OCI-LY3 (cell line): Measurements from ENCODE around the gene SEMA3C.

Experiments used
- H2AFZ ChIP-seq: fragments of 200-600, 300-600 bp; shearing (Covaris generic); 2 replicates; pipeline ENCODE4 v1.6.0; 2014; ENCODE audit warnings: antibody characterized with exemption, low read depth, low read length
- H3K27ac ChIP-seq: fragments of 200-600, 300-600 bp; sonication (generic); 2 replicates; pipeline ENCODE4 v1.5.1; 2014; ENCODE audit warnings: mild to moderate bottlenecking, low read length, moderate library complexity, mixed read lengths
- H3K27me3 ChIP-seq: fragments of 200-600, 300-600 bp; sonication (generic); 2 replicates; pipeline ENCODE4 v1.6.1; 2014; ENCODE audit warnings: low read depth, low read length, mixed read lengths
- H3K36me3 ChIP-seq: fragments of 200-600, 300-600 bp; sonication (generic); replicated peaks from 2 replicates; pipeline ENCODE3; 2014; ENCODE audit warnings: low read depth, low read length, mixed read lengths
- H3K4me1 ChIP-seq: fragments of 300-600, 200-600 bp; sonication (generic); 2 replicates; pipeline ENCODE4 v1.6.1; 2014; ENCODE audit warnings: low read length, mixed read lengths
- H3K4me2 ChIP-seq: fragments of 200-600, 300-600 bp; sonication (generic); 2 replicates; pipeline ENCODE4 v1.6.1; 2014; ENCODE audit warnings: low read length, mixed read lengths
- H3K4me3 ChIP-seq: fragments of 300-600, 200-600 bp; sonication (generic); 2 replicates; pipeline ENCODE4 v1.5.1; 2014; ENCODE audit warnings: antibody characterized with exemption, mild to moderate bottlenecking, low read length, moderate library complexity
- H3K79me2 ChIP-seq: fragments of 300-600, 200-600 bp; shearing (Covaris generic); 2 replicates; pipeline ENCODE4 v1.6.1; 2014; ENCODE audit warnings: mild to moderate bottlenecking, low read length, mixed read lengths
- H3K9ac ChIP-seq: fragments of 300-600, 200-600 bp; shearing (Covaris generic); 2 replicates; pipeline ENCODE4 v1.6.0; 2014; ENCODE audit warnings: mild to moderate bottlenecking, low read length, moderate library complexity
- H3K9me3 ChIP-seq: fragments of 200-600, 300-600 bp; shearing (Covaris generic); 2 replicates; pipeline ENCODE4 v1.6.1; 2014; ENCODE audit warnings: low read length, mixed read lengths; ENCODE audit not compliant: insufficient read depth
- H4K20me1 ChIP-seq: fragments of 200-600, 300-600 bp; sonication (generic); 2 replicates; pipeline ENCODE4 v1.6.1; 2016; ENCODE audit warnings: low read length, mixed read lengths; ENCODE audit not compliant: insufficient read depth
- CTCF ChIP-seq: fragments of 200-600, 300-600 bp; sonication (generic); IDR thresholded peaks from 2 replicates; pipeline ENCODE4 v1.5.1; 2014; ENCODE audit warnings: antibody characterized with exemption, low read length, low read depth
- EZH2phosphoT487 ChIP-seq: fragments of 200-600 bp; shearing (Covaris generic); IDR thresholded peaks from 2 replicates; pipeline ENCODE4 v1.6.1; 2018; ENCODE audit warnings: antibody characterized with exemption, mixed run types, low read depth

The SEMA3C gene

GRCh38 chr7:80705130-80705781, 213.6 kb downstream of the SEMA3C start:
- Histone ChIP-seq H3K27ac (no peak overlapping the region), H3K4me3 (no peak overlapping the region), H3K4me1 (peaks cover 7% of the 10 kb centered on the region), H3K9ac (no peak overlapping the region), H3K9me3 (no peaks in the 10 kb centered on the region), H4K20me1 (no peaks in the 10 kb centered on the region), H3K36me3 (no peaks in the 10 kb centered on the region), H2AFZ (no peak overlapping the region), H3K79me2 (no peaks in the 10 kb centered on the region), H3K27me3 (no peaks in the 10 kb centered on the region), H3K4me2 (no peak overlapping the region)
- TF ChIP-seq EZH2phosphoT487 (no peak), CTCF (no peak)

GRCh38 chr7:80703272-80703671, 215.6 kb downstream of the SEMA3C start:
- Histone ChIP-seq H3K9ac (no peak overlapping the region), H2AFZ (no peak overlapping the region), H4K20me1 (no peaks in the 10 kb centered on the region), H3K4me3 (no peak overlapping the region), H3K36me3 (no peaks in the 10 kb centered on the region), H3K27me3 (no peaks in the 10 kb centered on the region), H3K9me3 (no peaks in the 10 kb centered on the region), H3K79me2 (no peaks in the 10 kb centered on the region), H3K4me2 (no peak overlapping the region), H3K27ac (no peak overlapping the region), H3K4me1 (peaks cover 16% of the 10 kb centered on the region)
- TF ChIP-seq CTCF (no peak), EZH2phosphoT487 (no peak)

- Histone ChIP-seq H3K27me3 (no peaks in the 10 kb centered on the region), H3K4me3 (no peak overlapping the region), H3K4me2 (no peak overlapping the region), H3K79me2 (no peaks in the 10 kb centered on the region), H3K27ac (no peak overlapping the region), H4K20me1 (no peaks in the 10 kb centered on the region), H2AFZ (no peak overlapping the region), H3K4me1 (peaks cover 25% of the 10 kb centered on the region), H3K9ac (no peak overlapping the region), H3K36me3 (no peaks in the 10 kb centered on the region), H3K9me3 (no peaks in the 10 kb centered on the region)
- TF ChIP-seq EZH2phosphoT487 (no peak), CTCF (no peak)
Measured at GRCh38 chr7:80699721-80700256, 219.1 kb downstream of the SEMA3C start.

- Histone ChIP-seq H3K27me3 (no peaks in the 10 kb centered on the region), H3K4me2 (0 out of 2 replicates have a peak overlapping the region, but pooled peaks have one; percentile 3), H3K9ac (no peak overlapping the region), H3K4me3 (no peak overlapping the region), H3K9me3 (no peaks in the 10 kb centered on the region), H3K79me2 (no peaks in the 10 kb centered on the region), H3K36me3 (no peaks in the 10 kb centered on the region), H2AFZ (no peak overlapping the region), H3K27ac (no peak overlapping the region), H4K20me1 (no peaks in the 10 kb centered on the region), H3K4me1 (peaks cover 25% of the 10 kb centered on the region)
- no peak for TF ChIP-seq EZH2phosphoT487
- peak; percentile 75 for TF ChIP-seq CTCF
Measured at GRCh38 chr7:80699045-80699638, 219.7 kb downstream of the SEMA3C start.
